HK-2 (cell line): ENCODE measurements around the gene OR2S2.
A peak's percentile ranks its signal among the peaks of the same experiment; 100 is the strongest.
"Not testable (repeated sequence)": the region's sequence is repeated elsewhere in the genome, so short reads cannot be mapped to it uniquely, and the experiment has no call there.

Source experiments
- DNase-seq: peaks from one replicate; pipeline ENCODE4 v3.0.0-alpha.2; 2018; ENCODE audit not compliant: unreplicated experiment

OR2S2 gene

DNA sequence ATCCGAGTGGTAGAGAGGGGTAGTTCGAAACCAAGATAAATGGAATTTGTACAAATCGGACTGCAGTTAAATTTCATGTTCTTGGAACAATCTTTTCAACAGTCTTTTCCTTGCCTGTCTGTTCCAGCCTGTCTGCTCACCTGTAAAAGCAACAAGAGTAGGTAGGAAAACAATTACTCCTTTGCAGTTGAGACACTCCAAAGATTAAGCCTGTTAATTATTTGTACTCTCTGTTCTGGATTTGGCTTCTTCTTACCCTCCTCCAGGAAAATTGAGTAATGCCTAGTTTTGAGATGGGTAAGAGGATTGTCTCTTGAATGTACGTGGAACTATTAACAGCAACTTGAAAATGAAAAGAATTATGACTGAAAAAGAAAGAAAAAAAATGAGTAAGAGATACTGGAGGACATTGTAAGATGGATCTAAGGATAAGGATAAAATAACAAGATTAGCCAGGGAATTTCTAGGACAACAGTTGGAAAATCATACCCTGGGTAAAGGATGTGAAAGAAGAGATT lies 24.3 kb downstream of the OR2S2 start:
- no peak for DNase-seq

DNA sequence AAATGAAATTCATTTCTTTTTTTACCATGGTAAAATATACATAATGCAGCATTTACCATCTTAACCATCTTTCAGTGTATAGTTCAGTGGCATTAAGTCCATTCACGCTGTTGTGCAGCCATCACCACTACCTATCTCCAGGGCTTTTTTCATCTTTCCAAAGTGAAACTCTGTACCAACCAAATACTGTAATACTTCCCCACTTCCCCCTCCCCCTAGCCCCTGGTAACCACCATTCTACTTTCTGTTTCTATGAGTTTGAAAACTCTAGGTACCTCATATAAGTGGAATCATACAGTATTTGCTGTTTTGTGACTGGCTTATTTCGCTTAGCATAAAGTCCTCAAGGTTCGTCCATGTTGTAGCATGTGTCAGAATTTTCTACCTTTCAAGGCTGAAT lies 25.2 kb downstream of the OR2S2 start:
- DNase-seq = no peak

DNA sequence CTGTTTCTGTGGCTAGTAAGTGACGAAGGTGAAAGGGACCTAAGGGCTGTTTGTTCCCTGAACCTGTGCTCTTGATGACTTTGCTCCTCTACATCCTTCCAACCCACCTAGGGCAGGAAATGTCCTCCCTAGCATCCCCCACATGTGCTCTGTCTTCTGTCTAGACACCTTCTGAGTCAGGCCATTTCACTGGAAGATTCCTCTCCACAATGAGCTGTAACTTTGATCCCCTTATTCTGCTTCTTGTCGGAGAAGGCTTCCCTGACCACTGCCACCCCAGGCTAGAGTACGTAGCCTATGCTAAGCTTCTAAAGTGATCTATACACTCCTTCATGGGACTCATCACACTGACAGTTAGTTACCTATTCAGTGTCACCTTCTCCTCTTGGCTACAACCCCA lies 27.0 kb downstream of the OR2S2 start:
- DNase-seq = no peak

DNA sequence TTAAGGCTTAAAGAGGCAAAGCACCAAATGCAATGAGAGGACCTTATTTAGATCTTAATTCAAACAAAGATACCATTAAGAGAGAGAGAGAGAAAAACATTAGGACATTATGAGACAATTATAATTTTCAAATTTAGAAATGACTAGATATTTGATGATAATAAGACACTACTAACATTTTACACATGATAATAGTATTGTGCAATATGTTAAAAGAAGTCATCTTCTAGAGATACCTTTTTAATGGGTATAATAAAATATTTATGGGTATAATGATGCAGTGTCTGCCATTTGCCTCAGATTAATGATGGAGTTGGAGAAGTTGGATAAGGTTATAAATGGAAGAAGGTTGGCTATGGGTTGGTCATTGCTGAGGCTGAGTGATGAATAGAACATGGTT lies 27.4 kb downstream of the OR2S2 start:
- DNase-seq = no peak

DNA sequence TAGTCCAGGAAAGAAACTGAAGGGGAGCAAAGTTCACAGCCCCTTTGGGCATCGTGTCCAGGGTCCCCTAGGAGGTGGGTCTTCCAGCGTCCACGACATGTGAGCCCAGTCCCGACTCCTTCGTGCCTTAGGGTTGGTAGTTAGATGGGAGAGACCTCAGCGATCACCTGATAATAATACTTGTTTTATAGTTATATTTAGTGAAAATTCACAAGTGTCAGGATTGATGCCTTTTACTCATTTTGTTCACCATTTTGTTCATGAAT lies 28.6 kb downstream of the OR2S2 start:
- no peak for DNase-seq

DNA sequence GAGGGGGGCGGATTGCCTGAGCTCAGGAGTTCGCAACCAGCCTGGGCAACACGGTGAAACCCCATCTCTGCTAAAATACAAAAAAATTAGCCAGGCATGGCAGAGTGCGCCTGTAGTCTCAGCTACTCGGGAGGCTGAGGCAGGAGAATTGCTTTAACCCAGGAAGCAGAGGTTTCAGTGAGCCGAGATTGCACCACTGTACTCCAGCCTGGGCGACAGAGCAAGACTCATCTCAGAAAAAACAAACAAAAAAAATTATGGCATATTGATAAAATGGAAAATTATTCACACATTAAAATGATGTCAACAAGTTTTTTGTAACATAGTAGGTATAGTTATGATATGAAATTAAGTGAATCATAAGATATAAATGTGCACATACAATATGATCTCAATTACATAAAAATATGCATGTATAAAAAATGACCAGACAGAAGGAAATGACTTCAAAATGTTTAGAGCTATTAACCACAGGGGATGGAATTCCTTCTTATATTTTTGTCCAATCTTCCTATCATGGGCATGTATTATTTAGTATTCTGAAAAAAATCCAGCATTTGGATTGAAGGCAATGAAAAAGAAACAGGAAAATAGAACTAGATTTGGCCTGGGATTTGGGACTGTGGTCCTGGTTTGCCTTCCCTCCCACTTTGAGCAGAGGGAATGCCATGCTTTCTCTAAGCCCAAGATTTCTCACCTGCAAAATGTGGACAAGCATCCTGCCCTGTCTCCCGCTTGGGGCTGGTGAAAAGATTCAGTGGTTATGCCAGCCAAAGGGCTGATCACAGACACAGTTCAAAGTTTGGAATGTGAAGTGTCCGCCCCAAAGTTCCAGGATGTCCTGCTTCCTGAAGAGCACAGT lies 29.1 kb downstream of the OR2S2 start:
- no peak for DNase-seq

DNA sequence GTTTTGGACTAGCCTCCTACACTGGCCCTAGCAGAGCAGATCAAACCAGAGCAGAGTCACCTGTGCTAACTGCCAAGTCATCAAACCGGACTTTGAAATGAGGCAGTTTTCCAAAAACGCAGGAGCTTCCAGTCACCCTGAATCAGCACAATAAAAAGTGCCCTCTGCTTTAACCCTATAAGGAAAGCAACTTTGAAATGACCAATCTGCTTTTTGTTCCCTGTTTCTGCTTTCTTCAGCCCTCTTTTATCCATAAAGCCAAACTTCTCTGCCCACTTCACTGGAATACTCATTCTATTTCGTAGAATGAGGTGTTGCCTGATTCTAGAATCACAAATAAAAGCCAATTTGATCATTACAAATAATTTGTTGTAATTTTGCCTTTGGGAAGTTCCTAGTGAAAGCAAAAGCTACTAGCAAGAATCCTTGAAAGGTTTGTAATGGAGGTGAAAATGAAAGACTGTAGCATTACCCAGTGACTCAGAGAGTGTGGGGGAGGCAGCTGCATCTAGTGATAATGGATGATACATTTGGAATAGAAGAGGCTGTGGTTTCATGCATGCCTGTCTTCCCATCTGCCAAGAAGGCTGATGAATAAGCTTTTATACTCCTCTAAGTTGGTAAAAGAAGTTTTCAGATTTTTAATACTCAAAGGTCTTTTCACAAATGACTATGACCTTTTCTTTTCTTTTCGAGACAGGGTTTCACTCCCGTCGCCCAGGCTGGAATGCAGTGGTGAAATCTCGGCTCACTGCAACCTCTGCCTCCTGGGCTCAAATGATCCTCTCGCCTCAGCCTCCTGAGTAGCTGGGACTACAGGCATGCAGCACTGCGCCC lies 33.8 kb downstream of the OR2S2 start:
- peak; percentile 55 for DNase-seq

DNA sequence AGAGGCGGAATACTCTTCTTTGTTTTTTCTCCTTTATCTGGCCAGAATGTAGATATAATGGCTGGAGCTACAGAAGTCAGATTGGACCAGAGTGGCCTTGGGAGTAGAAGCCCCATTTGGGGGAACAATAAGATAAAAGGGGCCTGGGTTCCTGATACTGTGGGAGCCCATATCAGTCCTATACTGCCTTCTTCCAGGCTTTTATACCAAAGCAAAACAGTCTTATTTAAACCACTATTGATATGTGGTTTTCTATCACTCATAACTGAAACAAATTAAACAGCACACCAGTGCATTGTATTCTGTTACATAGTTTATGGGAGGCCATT lies 34.4 kb downstream of the OR2S2 start:
- DNase-seq = no peak

DNA sequence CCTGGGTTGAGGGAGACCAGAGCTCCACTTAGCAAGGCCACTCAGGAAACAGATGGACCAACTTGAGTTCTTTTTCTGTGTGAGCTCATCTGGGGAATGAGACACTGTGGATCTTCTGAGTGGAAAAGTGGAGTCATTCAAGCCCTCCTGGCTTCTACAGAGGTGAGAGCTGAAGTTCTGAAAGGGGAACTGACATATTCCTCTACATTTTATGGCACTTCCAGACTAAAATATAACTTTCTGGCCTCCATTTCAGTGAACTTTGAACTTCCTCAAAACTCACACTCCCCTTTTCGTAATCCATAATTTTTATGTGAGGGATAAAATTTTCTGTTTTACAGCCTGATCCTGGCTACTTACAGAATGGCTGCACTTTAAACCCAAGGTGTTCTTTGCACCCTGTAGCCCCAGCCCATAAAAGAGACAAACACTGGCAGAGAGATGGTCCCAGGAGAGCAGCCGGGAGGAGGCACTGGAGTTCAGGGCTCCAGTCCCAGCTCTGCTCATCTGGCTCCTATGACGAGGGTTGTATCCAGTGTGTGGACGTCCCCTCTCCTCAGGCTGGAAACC lies 37.8 kb downstream of the OR2S2 start:
- DNase-seq = no peak

DNA sequence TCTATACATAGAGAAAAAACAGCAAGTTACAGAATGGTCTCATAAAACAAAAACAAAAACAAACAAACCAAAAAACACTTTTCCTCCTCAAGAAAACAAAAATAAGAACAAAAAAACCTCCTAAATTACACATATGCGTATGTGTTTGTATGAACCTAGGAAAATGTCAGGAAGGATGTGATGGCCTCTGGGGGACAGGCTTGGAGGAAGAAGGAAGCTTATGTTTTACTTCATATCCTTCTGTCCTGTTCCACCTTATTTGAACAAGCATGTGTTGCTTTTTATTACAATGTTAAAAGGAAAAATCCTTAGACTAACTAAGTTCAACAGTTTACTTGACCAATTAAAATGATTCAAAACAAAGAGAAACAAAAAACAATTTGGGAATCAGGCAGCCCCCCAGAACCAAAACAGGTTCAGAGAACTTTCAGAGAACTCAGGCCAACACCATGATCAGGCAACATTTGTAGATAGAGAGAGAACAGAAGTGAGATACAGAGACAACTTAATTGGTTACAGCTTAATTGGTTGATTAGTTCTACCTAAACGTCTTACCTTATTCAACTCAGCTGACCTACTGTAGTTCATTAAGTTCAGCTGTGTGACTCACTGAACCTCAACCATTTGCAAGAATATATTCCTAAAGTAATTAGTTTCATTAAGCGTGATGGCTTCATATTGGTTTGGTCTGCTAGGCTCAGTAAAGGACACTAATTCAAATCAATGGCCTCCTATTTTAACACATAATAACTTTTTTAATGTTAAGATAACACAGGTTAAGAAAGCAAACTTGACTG lies 38.5 kb downstream of the OR2S2 start:
- no peak for DNase-seq

DNA sequence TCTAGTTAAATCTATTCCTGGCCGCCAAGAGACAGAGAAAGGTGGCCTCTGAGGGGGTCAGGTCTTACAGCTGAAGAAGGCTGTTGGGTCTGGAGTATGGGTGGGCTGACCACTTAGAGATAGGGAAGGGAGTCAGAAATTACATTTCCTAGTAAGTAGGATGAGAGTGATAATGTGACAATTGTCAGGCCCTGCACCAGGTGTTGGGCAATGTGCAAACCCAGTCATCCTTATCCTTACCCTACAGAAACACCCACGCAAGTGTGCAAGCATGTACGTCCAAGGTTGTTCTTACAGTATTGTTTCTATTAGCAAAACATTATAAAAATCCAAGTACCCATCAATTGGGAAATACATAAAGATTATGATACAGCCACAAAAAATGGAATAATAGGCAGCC lies 39.2 kb downstream of the OR2S2 start:
- DNase-seq = no peak

DNA sequence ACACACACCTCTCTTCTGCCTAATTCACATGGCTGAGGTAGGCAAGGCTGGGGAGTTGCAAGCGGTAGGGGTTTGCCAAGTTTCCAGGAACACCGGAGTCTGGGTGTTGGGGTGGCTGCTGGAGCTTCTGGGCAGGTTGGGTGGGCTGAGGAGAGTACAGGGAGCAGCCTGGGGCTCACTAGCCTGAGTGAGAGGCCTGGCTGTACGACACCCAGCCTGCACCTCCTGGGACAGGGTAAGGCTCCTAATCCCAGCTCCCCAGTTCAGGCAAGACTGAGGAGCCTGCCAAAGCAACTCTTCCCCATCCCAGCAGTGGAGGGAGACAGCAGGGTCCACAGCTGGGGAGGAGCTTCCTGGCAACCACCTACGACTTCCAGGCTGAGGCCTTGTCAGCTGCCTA lies 40.7 kb downstream of the OR2S2 start:
- DNase-seq = no peak

DNA sequence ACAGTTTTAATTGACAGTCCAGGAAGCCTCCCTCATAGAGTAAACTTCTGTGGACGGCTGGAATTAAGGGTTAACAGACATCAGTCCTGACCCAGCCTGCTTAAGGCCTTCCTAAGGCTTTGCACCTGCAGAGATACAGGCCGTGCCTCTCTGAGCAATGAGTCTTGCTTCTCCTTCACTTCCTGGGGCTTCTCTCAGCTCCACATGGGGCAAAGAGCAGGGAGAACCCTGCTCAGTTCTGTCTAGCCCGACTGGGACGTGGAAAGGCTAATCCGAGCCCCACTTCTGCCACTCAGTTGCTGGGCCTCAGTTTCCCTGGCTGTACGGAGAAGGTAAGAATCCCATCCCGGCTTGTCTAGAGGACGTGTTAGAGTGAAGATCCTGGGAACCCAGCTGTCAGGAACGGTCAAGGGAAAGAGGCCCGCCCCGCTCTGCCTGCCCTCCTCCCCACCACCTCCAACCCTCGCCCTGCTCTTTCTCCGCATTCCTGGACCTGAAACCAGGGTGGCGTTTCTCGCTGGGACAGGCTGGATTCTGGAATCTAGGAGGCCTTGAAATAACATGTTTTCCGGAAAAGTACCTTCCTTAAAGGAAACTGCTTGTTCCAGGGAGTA lies 42.2 kb downstream of the OR2S2 start:
- DNase-seq = no peak

DNA sequence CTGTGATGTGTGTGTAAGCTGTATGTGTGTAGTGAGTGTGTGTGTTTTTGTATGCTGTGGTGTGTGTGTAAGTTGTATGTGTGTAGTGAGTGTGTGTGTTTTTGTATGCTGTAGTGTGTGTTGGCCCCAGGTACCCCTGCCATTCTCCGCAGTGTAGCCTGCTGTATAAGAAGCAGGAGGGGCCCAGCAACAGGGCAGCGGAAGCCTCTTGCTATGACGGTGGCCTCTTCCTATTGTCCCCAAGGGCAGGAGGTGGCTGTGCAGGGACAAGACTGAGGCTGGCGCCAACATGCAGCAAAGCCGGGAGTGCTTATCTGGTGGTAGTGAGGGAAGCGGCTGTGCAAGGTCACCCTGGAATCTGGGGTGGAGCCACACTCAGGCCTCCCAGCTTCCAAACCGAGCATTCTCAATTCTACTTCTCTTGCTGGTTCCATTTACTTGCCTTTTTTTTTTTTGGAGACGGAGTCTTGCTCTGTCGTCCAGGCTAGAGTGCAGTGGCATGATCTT lies 43.6 kb downstream of the OR2S2 start:
- DNase-seq = no peak

DNA sequence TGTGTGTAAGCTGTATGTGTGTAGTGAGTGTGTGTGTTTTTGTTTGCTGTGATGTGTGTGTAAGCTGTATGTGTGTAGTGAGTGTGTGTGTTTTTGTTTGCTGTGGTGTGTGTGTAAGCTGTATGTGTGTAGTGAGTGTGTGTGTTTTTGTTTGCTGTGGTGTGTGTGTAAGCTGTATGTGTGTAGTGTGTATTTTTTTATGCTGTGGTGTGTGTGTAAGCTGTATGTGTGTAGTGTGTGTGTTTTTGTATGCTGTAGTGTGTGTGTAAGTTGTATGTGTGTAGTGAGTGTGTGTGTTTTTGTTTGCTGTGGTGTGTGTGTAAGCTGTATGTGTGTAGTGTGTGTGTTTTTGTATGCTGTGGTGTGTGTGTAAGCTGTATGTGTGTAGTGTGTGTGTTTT lies 44.5 kb downstream of the OR2S2 start:
- not testable (repeated sequence) for DNase-seq

DNA sequence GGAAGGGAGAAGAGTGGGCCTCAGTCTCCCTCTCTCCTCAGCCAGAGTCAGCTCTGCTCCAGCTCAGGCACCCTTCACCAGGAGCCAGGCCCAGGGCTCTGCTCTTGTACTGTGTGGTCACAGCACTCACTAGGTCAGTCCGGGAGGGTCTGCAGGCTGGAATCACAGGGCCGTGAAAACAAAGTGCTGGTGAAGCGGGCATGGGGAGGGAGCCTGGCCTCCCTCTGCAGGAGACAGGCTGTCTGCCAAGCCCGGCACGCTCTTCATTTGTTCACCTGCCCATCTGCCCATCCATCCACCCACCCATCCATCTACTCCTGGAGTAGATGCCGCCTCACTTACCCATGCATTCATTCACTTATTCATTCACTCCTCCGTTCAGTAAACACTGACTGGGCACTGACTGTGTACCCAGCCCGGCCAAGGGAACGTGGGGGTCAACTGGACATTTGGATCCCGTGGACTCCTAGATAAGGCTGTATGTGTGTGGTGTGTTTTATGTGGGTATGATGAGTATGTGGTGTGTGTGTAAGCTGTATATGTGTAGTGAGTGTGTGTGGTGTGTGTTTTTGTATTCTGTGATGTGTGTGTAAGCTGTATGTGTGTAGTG lies 45.1 kb downstream of the OR2S2 start:
- DNase-seq = no peak

DNA sequence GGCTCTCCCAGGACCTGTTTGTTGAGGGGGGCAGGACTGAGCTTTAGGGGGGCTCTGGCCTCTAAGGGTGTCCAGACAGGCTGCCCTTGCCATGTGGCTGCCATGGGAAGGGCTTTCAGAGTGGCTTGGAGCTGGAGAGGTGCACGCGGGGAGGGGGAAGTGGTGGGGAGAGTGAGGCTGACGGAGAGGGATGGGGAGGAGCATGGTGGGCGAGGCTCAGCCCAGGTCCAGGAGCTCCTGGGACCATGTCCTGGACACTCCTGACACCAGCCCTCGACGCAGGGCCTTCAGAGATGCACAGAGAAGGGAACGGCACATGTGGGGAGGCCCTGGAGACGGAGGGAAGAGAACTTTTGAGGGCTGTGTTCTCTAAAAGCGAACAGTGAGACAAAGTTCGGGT lies 46.3 kb downstream of the OR2S2 start:
- DNase-seq = no peak

DNA sequence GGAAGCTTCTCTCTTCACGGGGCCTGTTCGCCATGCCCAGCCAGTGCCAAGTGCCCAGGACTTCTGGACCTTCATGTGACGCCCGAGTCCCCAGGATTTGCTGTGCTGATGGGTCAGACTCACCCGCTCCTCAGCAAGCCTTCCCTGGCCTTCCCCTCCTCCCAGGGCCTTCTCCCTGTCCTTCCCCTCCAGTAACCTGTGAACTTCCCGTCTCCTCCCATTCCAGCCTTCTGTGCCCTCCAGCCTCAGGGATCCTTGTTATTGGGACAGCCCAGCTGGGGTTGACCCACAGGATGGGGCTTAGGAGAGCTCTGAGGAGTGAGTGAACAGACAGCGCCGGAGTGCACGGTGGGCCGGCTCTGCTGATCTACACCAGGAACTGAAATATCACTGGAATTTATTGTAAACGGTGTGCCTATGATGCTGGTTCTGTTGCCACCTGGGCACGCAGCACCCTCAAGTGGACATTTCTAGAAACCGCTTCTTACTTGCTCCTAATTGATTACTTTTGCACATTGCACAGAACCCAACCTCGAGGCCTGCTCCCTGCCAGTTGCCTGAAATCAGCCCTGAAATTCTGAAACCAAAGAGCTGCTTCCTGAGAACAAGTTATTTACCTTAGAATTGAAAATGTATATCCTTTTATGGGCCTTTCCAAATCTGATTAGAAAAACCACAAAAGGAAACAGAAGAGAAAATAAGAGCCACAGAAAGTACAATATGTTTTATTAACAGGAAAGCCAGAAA lies 47.2 kb downstream of the OR2S2 start:
- DNase-seq = peak; percentile 54

DNA sequence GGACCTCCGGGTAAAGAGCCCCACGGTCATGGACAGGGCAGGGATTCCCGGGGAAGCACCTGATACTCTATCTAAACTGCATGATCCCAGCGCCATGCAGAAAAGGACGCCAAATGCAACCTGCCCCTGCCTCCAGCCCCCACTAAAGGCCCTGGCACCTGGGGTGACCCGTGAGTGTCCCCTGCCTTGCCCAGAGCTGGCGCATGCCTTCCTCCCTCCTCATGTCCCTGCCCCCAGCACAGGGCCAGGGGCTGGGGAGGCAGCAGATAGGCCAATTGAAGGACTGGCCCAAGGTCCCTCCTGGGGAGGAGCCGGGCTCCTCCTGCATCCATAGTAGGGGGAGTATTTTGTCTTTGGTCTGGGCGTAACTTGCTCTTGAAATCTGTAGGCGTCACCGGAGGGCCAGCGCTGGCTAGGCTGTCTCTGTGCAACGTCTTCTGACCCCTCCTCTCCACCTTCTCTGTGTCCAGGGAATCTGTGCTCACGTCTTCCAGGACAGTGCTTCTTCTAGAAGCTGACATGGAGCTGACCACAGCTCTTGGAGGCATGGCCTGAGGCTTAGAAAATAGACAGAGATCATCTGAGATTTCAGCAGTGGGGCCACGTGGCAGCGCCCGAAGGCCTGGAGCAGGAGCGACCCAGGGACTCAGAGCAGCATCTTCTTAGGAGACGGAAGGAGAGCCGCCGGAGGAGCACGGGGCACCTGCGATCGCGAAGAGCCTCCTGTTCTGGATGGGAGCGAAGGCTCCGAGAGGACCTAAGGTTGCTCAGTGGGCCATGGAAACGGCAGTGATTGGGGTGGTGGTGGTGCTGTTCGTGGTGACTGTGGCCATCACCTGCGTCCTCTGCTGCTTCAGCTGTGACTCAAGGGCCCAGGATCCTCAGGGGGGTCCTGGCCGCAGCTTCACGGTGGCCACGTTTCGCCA lies 48.0 kb downstream of the OR2S2 start:
- DNase-seq = no peak
